Measurements from ENCODE around the gene ZMYND12.

The ZMYND12 gene

GRCh38 chr1:42462828-42463763, 7.3 kb upstream of the ZMYND12 start, which contains the start of gene CCDC30:
CCDC30 (plus strand) TSS chr1:42463286; CDS start chr1:42480552, 17,266 bp downstream.
- no peak for TF ChIP-seq CTCF (IDR thresholded peaks at IDR 0.05; ENCODE audit: low read depth, low read length)
- peak; percentile 92 for DNase-seq (ENCODE audit: extremely low read depth, low read depth)

GRCh38 chr1:42461196-42461595, 5.4 kb upstream of the ZMYND12 start:
- no peak for DNase-seq (ENCODE audit: extremely low read depth, low read depth)
- no peak for TF ChIP-seq CTCF (IDR thresholded peaks at IDR 0.05; ENCODE audit: low read depth, low read length)

DNA sequence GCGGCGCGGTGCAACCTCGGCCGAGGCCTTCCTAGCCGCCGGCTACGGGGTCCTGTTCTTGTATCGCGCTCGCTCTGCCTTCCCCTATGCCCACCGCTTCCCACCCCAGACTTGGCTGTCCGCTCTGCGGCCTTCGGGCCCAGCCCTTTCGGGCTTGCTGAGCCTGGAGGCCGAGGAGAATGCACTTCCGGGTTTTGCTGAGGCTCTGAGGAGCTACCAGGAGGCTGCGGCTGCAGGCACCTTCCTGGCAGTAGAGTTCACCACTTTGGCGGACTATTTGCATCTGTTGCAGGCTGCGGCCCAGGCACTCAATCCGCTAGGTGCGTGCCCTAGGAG, 900 bp upstream of the ZMYND12 start:
- TF ChIP-seq CTCF (IDR thresholded peaks at IDR 0.05; ENCODE audit: low read depth, low read length) = no peak
- no peak for DNase-seq (ENCODE audit: extremely low read depth, low read depth)

GRCh38 chr1:42454403-42454802, 1.4 kb downstream of the ZMYND12 start:
- DNase-seq (ENCODE audit: extremely low read depth, low read depth) = no peak
- no peak for TF ChIP-seq CTCF (IDR thresholded peaks at IDR 0.05; ENCODE audit: low read depth, low read length)

- no peak for DNase-seq (ENCODE audit: extremely low read depth, low read depth)
- TF ChIP-seq CTCF (IDR thresholded peaks at IDR 0.05; ENCODE audit: low read depth, low read length) = no peak
Measured at GRCh38 chr1:42453386-42453785, 2.4 kb downstream of the ZMYND12 start.

- no peak for DNase-seq (ENCODE audit: extremely low read depth, low read depth)
- TF ChIP-seq CTCF (IDR thresholded peaks at IDR 0.05; ENCODE audit: low read depth, low read length) = no peak
Measured at GRCh38 chr1:42450061-42450460, 5.8 kb downstream of the ZMYND12 start.

DNA sequence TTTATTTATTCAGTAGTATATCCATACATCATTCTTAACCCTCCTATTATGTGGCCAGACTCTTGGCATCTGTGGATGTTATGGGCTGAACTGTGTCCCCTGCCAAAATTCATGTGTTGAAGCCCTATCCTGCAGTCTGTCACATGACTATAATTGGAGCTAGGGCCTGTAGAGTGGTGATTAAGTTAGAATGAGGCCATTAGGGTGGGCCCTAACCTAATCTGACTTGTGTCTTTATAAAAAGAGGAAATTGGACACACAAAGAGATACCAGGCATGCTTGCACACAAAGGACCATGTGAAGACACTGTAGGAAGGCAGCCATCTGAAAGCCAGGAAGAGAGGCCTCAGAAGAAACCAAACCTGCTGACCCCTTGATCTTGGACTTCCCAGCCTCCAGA, 6.6 kb downstream of the ZMYND12 start:
- no peak for TF ChIP-seq CTCF (IDR thresholded peaks at IDR 0.05; ENCODE audit: low read depth, low read length)

More for the DNA sequence above, 6.6 kb downstream of the ZMYND12 start:
- DNase-seq (ENCODE audit: extremely low read depth, low read depth) = no peak
